Neural progenitor cell (in vitro differentiated cells): Measurements from ENCODE around the gene PDE11A. TPM values are rescaled to one million over a fixed set of nuclear protein-coding genes. Genes with fewer than 3 reads are reported as not detected.

Source experiments
- DNase-seq: peaks from one replicate; pipeline ENCODE4 v3.0.0-alpha.2; 2016; ENCODE audit warnings: low spot score
- H2AFZ ChIP-seq: fragments of 200-600 bp; sonication (generic); replicated peaks from 2 replicates; pipeline ENCODE4 v1.6.1; 2016; ENCODE audit warnings: antibody characterized with exemption
- H3F3A ChIP-seq: fragments of 200-600 bp; sonication (generic); 2 replicates; pipeline ENCODE4 v1.6.1; 2016; ENCODE audit warnings: antibody characterized with exemption, low read depth
- H3K27ac ChIP-seq: fragments of 200-600 bp; sonication (generic); 2 replicates; pipeline ENCODE4 v1.5.1; 2016; ENCODE audit warnings: mild to moderate bottlenecking
- H3K27me3 ChIP-seq: fragments of 200-600 bp; sonication (generic); 2 replicates; pipeline ENCODE4 v1.6.1; 2016; ENCODE audit warnings: mild to moderate bottlenecking, moderate library complexity
- H3K36me3 ChIP-seq: fragments of 200-600 bp; sonication (generic); 2 replicates; pipeline ENCODE4 v1.5.1; 2016
- H3K4me1 ChIP-seq: fragments of 200-600 bp; sonication (generic); 2 replicates; pipeline ENCODE4 v1.6.1; 2016; ENCODE audit warnings: mixed run types
- H3K4me2 ChIP-seq: fragments of 200-600 bp; sonication (generic); 2 replicates; pipeline ENCODE4 v1.6.1; 2016
- H3K4me3 ChIP-seq: fragments of 200-600 bp; sonication (generic); 2 replicates; pipeline ENCODE4 v1.5.1; 2016
- H3K79me2 ChIP-seq: fragments of 200-600 bp; sonication (generic); 2 replicates; pipeline ENCODE4 v1.6.1; 2016; ENCODE audit warnings: low read depth
- H3K9ac ChIP-seq: fragments of 200-600 bp; sonication (generic); 2 replicates; pipeline ENCODE4 v1.6.1; 2016
- H3K9me3 ChIP-seq: fragments of 200-600 bp; sonication (generic); 2 replicates; pipeline ENCODE4 v1.5.1; 2016; ENCODE audit warnings: low read depth
- H4K20me1 ChIP-seq: fragments of 200-600 bp; sonication (generic); 2 replicates; pipeline ENCODE4 v1.6.1; 2016; ENCODE audit warnings: low read depth
- H3K27ac Mint-ChIP-seq: 3 replicates; pipeline ENCODE4 v1.8.0; 2021; ENCODE audit warnings: mixed read lengths
- H3K27me3 Mint-ChIP-seq: 2 replicates; pipeline ENCODE4 v1.8.0; 2022; ENCODE audit warnings: low read depth, mild to moderate bottlenecking, inconsistent platforms, moderate library complexity, mixed read lengths; ENCODE audit not compliant: insufficient read depth
- H3K36me3 Mint-ChIP-seq: 3 replicates; pipeline ENCODE4 v1.8.0; 2021; ENCODE audit warnings: mixed read lengths
- H3K4me1 Mint-ChIP-seq: 3 replicates; pipeline ENCODE4 v1.8.0; 2021; ENCODE audit warnings: mixed read lengths
- H3K4me3 Mint-ChIP-seq: 3 replicates; pipeline ENCODE4 v1.8.0; 2021; ENCODE audit warnings: mild to moderate bottlenecking, moderate library complexity, mixed read lengths
- H3K9me3 Mint-ChIP-seq: 3 replicates; pipeline ENCODE4 v1.8.0; 2020; ENCODE audit warnings: mixed read lengths
- CTCF ChIP-seq: fragments of 200-600 bp; sonication (generic); IDR thresholded peaks from 2 replicates; pipeline ENCODE4 v1.5.1; 2017; ENCODE audit warnings: antibody characterized with exemption, mild to moderate bottlenecking
- EZH2 ChIP-seq: fragments of 200-600 bp; sonication (generic); IDR thresholded peaks from 2 replicates; pipeline ENCODE4 v1.6.1; 2017; ENCODE audit warnings: antibody characterized with exemption, mild to moderate bottlenecking, moderate library complexity
- EZH2phosphoT487 ChIP-seq: fragments of 200-600 bp; sonication (generic); IDR thresholded peaks from 2 replicates; pipeline ENCODE4 v1.6.1; 2017; ENCODE audit warnings: antibody characterized with exemption
- total RNA-seq: library from RNA; depleted of rRNA; stranded (reverse); fragments of >200 nt; gene quantifications from 2 replicates; pipeline ENCODE4 v1.2.3, GENCODE V29; 2015; ENCODE audit warnings: low replicate concordance

Gene PDE11A
- total RNA-seq, 1 donor from 2014 or later: 0.13 TPM

- no peaks in the 10 kb centered on the region for H4K20me1 ChIP-seq
- no peak overlapping the region for H3K4me2 ChIP-seq
- H3K79me2 ChIP-seq: no peaks in the 10 kb centered on the region
- peaks cover 29% of the 10 kb centered on the region for H3K27me3 ChIP-seq
- H3K4me1 ChIP-seq: no peaks in the 10 kb centered on the region
- Mint-ChIP-seq H3K36me3 (no peaks in the 10 kb centered on the region), H3K27me3 (peaks cover 4% of the 10 kb centered on the region), H3K4me3 (no peak overlapping the region), H3K27ac (no peak overlapping the region), H3K4me1 (peaks cover 13% of the 10 kb centered on the region), H3K9me3 (no peaks in the 10 kb centered on the region)
- no peaks in the 10 kb centered on the region for H3K9me3 ChIP-seq
- no peak for DNase-seq
- no peak overlapping the region for H3K4me3 ChIP-seq
- no peaks in the 10 kb centered on the region for H3K36me3 ChIP-seq
- TF ChIP-seq EZH2phosphoT487 (no peak), CTCF (no peak), EZH2 (no peak)
- H3F3A ChIP-seq: no peaks in the 10 kb centered on the region
- H3K9ac ChIP-seq: no peak overlapping the region
- no peak overlapping the region for H3K27ac ChIP-seq
- no peak overlapping the region for H2AFZ ChIP-seq
These were observed 356.1 kb downstream of the PDE11A start for GRCh38 chr2:177716484-177716883.

- no peak overlapping the region for H3K4me2 ChIP-seq
- no peaks in the 10 kb centered on the region for H3K9me3 Mint-ChIP-seq
- no peaks in the 10 kb centered on the region for H3K36me3 ChIP-seq
- H2AFZ ChIP-seq: no peak overlapping the region
- H3K27me3 Mint-ChIP-seq: peaks cover 4% of the 10 kb centered on the region
- peaks cover 18% of the 10 kb centered on the region for H3K4me1 Mint-ChIP-seq
- H3K9ac ChIP-seq: no peak overlapping the region
- H3K4me3 Mint-ChIP-seq: no peak overlapping the region
- no peaks in the 10 kb centered on the region for H3K36me3 Mint-ChIP-seq
- H4K20me1 ChIP-seq: no peaks in the 10 kb centered on the region
- H3K79me2 ChIP-seq: no peaks in the 10 kb centered on the region
- no peak overlapping the region for H3K4me3 ChIP-seq
- H3K9me3 ChIP-seq: no peaks in the 10 kb centered on the region
- DNase-seq: no peak
- H3K27ac Mint-ChIP-seq: no peak overlapping the region
- H3F3A ChIP-seq: no peaks in the 10 kb centered on the region
- peaks cover 3% of the 10 kb centered on the region for H3K4me1 ChIP-seq
- H3K27me3 ChIP-seq: peaks cover 22% of the 10 kb centered on the region
- no peak overlapping the region for H3K27ac ChIP-seq
- TF ChIP-seq CTCF (no peak), EZH2 (no peak), EZH2phosphoT487 (no peak)
These were observed 356.8 kb downstream of the PDE11A start for GRCh38 chr2:177715771-177716170.

GRCh38 chr2:177714704-177715103 is 357.9 kb downstream of the PDE11A start:
- Mint-ChIP-seq H3K27me3 (peaks cover 4% of the 10 kb centered on the region), H3K4me1 (peaks cover 18% of the 10 kb centered on the region), H3K27ac (peak overlapping the region; percentile 6), H3K9me3 (no peaks in the 10 kb centered on the region), H3K4me3 (no peak overlapping the region), H3K36me3 (no peaks in the 10 kb centered on the region)
- Histone ChIP-seq H3K4me3 (no peak overlapping the region), H3K27ac (no peak overlapping the region), H3K4me1 (peaks cover 3% of the 10 kb centered on the region), H3K9me3 (no peaks in the 10 kb centered on the region), H3K79me2 (no peaks in the 10 kb centered on the region), H2AFZ (peak overlapping the region; percentile 85), H3K36me3 (no peaks in the 10 kb centered on the region), H3K4me2 (no peak overlapping the region), H3K9ac (no peak overlapping the region), H3K27me3 (peaks cover 12% of the 10 kb centered on the region), H4K20me1 (no peaks in the 10 kb centered on the region), H3F3A (no peaks in the 10 kb centered on the region)
- TF ChIP-seq CTCF: no peak
- TF ChIP-seq EZH2phosphoT487: no peak
- no peak for TF ChIP-seq EZH2
- no peak for DNase-seq
